GM23248 (cell line): Measurements from ENCODE around the gene WNK4.

Experiments
- EZH2 ChIP-seq: fragments of 200-600 bp; sonication (generic); IDR thresholded peaks from 2 replicates; pipeline ENCODE4 v1.6.1; 2018; ENCODE audit warnings: antibody characterized with exemption, mild to moderate bottlenecking; ENCODE audit not compliant: insufficient read depth, poor library complexity, severe bottlenecking
- EZH2phosphoT487 ChIP-seq: fragments of 200-600 bp; sonication (generic); IDR thresholded peaks from 2 replicates; pipeline ENCODE4 v1.6.1; 2018; ENCODE audit warnings: antibody characterized with exemption, moderate library complexity, mild to moderate bottlenecking, low read depth; ENCODE audit not compliant: insufficient read depth

- TF ChIP-seq EZH2: no peak
- no peak for TF ChIP-seq EZH2phosphoT487
Observed at GRCh38 chr17:42740699-42741098, 39.7 kb upstream of the WNK4 start.
